ENCODE measurements around the gene KIFAP3.
A peak's percentile ranks its signal among the peaks of the same experiment; 100 is the strongest.

The KIFAP3 gene

GRCh38 chr1:169995993-169996392, 78.5 kb downstream of the KIFAP3 start:
- no peak for DNase-seq

DNA sequence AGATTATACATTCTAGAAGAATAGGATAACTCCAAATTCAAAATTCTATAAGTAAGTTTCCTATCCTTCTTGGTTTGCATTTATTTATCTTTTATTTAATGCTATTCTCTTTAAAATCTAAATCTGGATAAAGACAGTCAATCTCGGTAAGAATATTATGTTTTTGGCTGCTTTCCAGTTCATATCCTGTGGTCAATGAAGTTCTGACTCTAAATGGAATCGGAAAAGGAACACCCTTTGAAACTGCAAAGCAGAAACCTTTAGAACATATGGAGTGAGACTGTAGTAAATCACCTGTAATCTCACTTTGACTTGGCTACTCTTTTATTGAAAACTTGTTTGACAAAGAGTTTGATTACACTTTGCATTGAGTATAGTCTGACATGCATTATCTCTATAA, 85.2 kb downstream of the KIFAP3 start:
- DNase-seq: no peak

DNA sequence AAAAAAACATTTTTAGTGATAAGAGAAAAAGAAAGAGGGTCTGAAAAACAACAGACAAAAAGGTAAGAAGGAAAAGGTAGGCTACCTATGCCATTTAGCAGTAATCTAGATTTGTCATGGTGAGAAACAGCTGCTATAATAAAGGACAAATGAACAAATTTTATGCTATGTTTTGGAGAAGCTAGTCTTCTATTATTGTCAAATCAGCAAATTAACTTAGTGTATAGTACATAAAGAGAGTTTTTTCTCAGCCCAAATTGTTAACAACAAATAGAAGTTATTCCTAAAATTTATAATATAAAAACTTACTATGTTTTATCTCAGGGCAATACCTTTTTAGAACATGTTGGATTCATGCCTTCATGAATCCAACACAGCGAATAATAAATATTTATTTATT, 88.7 kb downstream of the KIFAP3 start:
- DNase-seq: no peak

DNA sequence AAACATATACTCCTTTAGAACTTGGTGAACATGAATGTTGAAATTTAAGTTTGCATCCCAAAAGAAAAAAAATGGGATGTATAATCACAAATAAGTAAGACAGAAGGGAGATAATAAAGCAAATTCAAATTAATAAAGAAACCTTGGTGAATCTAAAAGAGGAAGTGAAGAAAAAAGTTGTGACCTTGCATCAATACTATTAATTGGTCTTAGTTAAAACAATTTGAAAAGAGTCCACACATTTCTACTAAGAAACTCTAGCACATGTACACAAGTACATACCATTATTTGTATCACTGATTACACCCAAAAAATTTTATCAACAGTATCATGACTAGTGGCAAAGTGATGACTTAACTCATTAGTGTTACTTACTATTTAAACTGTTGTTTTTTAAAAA, 100.4 kb downstream of the KIFAP3 start:
- no peak for DNase-seq

DNA sequence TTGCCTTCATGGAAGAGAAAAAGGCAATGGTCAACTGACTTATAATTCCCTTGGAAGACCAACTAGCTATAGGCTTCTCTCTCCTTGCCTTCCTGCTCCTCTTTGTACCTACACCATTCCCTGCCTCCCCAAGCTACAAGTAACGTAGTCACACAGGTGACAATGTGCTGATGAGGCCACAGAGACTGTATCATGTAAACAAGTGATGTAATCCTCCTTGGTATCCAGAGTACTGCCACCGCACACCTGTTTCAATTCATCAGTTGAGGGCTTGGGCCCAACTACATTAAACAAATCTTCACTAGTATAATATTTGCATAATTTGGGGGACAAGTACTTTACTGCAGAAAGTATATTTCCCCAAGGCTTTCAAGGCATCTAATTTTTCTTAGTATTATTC, 104.4 kb downstream of the KIFAP3 start:
- no peak for DNase-seq

GRCh38 chr1:169968174-169968573, 106.3 kb downstream of the KIFAP3 start:
- no peak for DNase-seq

DNA sequence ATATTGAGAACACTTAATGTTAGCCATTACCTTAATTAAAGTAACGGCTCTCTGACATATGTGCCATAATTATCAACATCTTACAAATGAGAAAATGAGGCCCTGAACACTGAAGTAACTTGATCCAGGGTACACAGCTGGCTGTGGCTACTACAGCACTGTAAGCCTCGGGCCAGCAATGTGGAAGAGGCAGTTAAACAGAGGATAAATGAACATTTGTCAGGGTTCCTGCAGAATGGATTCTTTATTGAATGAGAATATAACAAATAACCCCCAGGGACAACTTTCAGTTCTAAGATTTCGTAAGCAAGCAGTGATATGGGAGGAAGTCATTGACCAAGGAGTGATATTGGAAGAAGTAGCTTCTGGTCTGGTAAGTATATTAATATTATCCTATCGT, 110.3 kb downstream of the KIFAP3 start:
- DNase-seq: no peak

DNA sequence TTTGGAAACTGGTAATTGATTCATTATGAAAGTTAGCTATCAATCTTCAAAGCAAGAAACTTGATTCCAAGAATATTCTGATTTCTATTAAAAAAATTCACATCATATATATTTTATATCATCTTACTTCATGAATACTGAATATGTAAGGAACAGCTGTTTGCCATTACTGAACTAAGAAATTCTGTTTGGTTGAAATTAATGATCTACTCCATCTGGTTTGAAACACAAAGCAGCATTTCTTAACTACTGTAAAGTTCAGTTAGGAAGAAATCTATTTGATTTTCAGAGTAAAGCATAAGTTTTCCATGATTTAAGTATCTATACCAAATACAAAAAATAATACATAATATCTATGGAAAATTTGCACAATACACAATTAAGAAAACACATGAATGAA, 114.8 kb downstream of the KIFAP3 start:
- no peak for DNase-seq

GRCh38 chr1:169958987-169959386, 115.5 kb downstream of the KIFAP3 start:
- DNase-seq: no peak

- no peak for DNase-seq
Observed at GRCh38 chr1:169957884-169958283, 116.6 kb downstream of the KIFAP3 start.

DNA sequence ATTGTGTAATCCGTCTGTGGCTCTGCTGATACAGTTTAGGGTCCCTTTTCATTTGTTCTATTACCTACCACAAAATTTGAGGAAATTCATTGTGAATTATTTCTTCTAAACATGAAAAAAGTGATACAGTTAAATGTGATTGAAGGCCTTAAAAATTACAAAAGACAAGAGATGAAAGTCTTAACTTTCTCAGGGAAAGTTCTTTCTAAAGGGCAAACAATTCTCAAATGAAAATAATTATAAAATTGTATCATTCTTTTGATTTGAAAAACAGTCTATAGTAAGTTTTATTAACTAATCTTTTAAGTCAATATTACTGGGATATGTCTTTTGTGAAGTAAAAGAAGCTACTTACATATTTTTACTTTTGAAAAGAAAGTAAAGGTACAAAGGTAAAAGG, 123.4 kb downstream of the KIFAP3 start:
- DNase-seq: no peak

GRCh38 chr1:169949139-169949538, 125.4 kb downstream of the KIFAP3 start:
- no peak for DNase-seq

DNA sequence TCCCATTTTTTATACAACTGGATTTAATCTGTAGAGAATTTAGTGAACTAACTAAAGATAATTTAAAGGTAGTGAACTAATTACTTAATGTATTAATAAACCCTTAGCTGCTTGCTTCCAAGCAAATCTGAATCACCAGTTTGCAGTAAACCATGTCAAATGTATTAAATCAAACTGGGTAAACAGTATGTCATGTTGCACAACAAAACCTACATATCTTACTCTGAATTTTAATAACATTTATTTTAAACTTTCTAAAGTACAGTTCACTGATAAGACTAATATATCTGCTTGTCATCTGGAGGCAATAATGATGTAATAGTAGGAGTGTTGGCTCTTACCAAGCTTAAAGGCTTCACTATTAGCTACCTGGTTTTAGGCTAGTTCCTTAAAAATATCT, 128.3 kb downstream of the KIFAP3 start:
- no peak for DNase-seq

GRCh38 chr1:169945181-169945580, 129.3 kb downstream of the KIFAP3 start:
- DNase-seq: peak in 19 of 56 donors; percentile 0 to 51 (median 7)

GRCh38 chr1:169944621-169945020, 129.9 kb downstream of the KIFAP3 start:
- DNase-seq: no peak

- DNase-seq: no peak
Observed at GRCh38 chr1:169943963-169944526, 130.4 kb downstream of the KIFAP3 start.

- no peak for DNase-seq
Observed at GRCh38 chr1:169941982-169942830, 132.3 kb downstream of the KIFAP3 start.

DNA sequence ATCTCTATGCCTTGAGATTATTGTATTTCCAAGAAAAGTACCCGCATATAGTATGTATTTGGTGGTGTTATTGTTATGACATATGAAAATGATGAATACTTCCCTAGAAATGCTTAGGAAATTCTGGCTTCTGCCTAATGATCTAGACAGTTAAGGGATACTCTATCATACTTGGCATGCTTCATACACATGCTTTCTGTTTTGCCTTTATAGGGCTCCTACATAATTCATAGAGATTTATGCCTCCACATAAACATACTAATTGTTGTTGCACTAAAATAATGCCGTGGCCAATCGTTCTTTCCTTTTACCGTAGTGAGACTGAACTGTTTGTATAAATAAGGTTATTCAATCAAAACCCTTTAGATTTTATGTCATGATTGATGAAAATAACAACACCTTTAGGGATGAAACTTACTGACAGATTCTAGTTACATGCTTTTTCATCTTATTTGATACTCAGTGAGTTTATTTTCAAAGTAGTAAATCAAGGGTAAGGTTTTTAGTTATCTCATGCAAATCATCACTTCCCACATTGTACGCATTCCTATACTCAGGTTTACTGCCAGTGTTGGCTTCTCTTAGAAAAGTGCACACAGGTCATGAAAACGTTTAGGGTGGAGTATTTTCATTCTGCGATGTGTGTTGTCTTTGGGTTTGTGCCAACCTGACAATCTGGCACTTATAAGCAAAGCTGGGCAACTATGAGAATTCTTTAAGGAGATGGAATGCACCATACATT, 140.3 kb downstream of the KIFAP3 start:
- DNase-seq: no peak

DNA sequence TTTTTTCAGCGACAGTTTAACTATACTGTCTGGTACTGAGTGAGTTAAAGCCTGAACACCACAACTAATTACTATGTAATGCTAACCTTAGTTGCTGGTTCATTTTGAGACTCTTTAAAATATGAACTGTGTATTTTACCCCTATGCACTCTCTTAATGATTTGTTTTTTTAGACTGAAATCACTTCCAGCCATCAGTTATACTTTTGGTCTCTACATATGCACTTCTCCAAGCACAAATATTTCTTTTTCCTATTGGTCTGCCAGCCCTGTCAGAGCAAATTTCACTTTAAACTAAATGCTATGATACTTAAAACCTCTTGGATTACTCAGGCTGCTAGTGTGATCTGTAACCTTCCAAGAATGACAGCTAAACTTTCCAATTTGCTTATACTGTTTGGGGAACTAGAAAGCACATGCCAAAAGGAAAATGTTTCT, 142.7 kb downstream of the KIFAP3 start:
- DNase-seq: no peak

DNA sequence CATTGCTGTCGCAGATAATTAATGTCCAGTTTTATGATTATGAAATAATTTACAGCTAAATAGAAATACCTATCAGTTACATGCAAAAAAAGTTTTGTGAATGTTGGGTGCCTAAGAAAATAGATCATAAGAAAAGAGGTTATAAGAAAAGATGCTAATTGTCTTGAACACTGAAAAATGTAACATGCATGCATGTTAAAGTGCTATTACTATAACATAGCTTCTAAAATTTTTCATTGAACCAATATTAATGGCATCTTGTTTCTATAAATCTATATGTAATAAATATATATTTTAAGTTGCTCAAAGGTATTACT, 145.3 kb downstream of the KIFAP3 start:
- DNase-seq: no peak

DNA sequence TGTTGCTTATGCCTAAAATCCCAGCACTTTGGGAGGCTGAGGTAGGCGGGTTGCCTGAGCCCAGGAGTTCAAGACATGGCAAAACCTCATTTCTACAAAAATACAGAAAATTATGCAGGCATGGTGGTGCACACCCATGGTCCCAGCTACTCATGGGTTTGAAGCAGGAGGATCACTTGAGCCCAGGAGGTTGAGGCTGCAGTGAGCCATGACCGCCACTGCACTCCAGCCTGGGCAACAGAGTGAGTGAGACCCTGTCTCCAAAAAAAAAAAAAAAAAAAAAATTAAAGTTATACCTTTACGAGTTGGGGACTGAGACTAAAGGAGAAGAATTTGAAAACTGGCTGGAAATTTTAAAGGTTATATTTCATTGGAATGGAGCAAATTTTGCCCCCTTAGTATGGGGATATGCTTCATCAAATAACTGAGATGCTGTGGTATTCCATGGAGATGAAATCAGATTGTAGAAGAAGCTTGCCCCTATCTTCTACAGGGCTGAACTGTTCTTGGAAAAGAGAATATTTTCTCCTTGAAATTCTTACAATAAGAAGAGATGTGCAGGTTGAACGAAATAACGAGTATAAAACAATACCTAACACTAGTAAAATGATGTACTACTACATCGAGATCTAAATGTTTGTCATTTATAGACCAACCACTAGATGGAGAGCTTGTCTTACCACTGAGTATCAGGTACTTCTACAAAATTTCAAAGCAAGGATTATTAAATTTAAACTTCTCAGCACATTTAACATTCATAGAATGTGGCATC, 145.9 kb downstream of the KIFAP3 start:
- DNase-seq: no peak
